Psoas muscle (tissue), 8 donors: ENCODE data around the gene C2CD2. TPM values are rescaled to one million over a fixed set of nuclear protein-coding genes. Genes with fewer than 3 reads are reported as not detected.
A peak's percentile ranks its signal among the peaks of the same experiment; 100 is the strongest.

Experiments
- ATAC-seq, 4 donors: fragments of 200-7000 bp; cut with Tn5 transposase; one replicate each; pipeline ENCODE4 v1.9.1; 2020; ENCODE audit warnings: moderate library complexity in 3 of 4, mild to moderate bottlenecking in 2 of 4
- DNase-seq, 2 donors: peaks; one replicate each; pipeline ENCODE4 v3.0.0-alpha.2; 2020
- H3K27ac ChIP-seq: fragments of 200-600 bp; one replicate; pipeline ENCODE4 v1.8.0; 2022
- H3K27me3 ChIP-seq, 3 donors: fragments of 200-600 bp in 1 of 3; one replicate each; pipeline versions ENCODE4 v1.6.1 to v1.8.0; 2013 to 2022; ENCODE audit warnings: low read length in 2 of 3, mild to moderate bottlenecking in 2 of 3, moderate library complexity in 1 of 3; ENCODE audit not compliant: insufficient read depth in 3 of 3
- H3K36me3 ChIP-seq, 2 donors: fragments of 200-600 bp in 1 of 2; one replicate each; pipeline versions ENCODE4 v1.6.1 to v1.8.0; 2013 to 2022; ENCODE audit warnings: low read depth in 1 of 2, mild to moderate bottlenecking in 1 of 2, moderate library complexity in 1 of 2; ENCODE audit not compliant: insufficient read depth in 1 of 2
- H3K4me1 ChIP-seq: fragments of 200-600 bp; one replicate; pipeline ENCODE4 v1.8.0; 2022
- H3K4me3 ChIP-seq: fragments of 200-600 bp; one replicate; pipeline ENCODE4 v1.8.0; 2022; ENCODE audit warnings: mild to moderate bottlenecking
- H3K9me3 ChIP-seq: fragments of 200-600 bp; one replicate; pipeline ENCODE4 v1.8.0; 2022
- WGBS, 3 donors: extraction: QIAGEN DNeasy Blood & Tissue Kit; methylation state at CpG; one replicate each; pipeline versions ENCODE4 v1.1.6 to v1.1.7; 2013; 5-methylcytosine and 5-hydroxymethylcytosine counted together
- intact Hi-C, 2 donors: fragments of 100-400 bp; cut with DNase I; formaldehyde crosslinking; loops; one replicate each; pipeline versions ENCODE4 v1.11.0 to v1.14.2; 2022
- polyA plus RNA-seq, 3 donors: library from polyadenylated mRNA; stranded (reverse); fragments of 200-250 nt; gene quantifications; one replicate each; pipeline ENCODE4 v1.2.3, GENCODE V29; 2013
- total RNA-seq, 4 donors: library from RNA; stranded (reverse); fragmentation: NEBNext Ultra II Directional in 2 of 4; extraction: Animal tissue kit (Norgen Biotek cat#: 25700) in 2 of 4; gene quantifications; one replicate each; pipeline versions ENCODE4 v1.2.1 to v1.2.4, GENCODE V29; 2021 to 2023
- TF ChIP-seq, protein P1 (sequence below): fragments of 200-600 bp; IDR thresholded peaks from one replicate; pipeline ENCODE4 v1.8.0; 2022; ENCODE audit warnings: antibody characterized with exemption
- donor health status: healthy with polysubstance abuse.
- donor health status: DM: no; HTN: no; CAD: no; lungs with moderate emphysema.
- donor health status: Bipolar disorder and iron deficiency.
- donor health status: healthy.
- donor health status: DM: yes; HTN: yes; CAD: no.
- donor health status: DM: no; HTN: no; CAD: no.
- donor health status: DM: no; HTN: no; CAD: no.
- donor health status: DM: yes; HTN: yes; CAD: no.

Gene C2CD2
- total and polyA plus RNA-seq, 7 donors = 1.6 to 6.6 (median 3.2) TPM

DNA sequence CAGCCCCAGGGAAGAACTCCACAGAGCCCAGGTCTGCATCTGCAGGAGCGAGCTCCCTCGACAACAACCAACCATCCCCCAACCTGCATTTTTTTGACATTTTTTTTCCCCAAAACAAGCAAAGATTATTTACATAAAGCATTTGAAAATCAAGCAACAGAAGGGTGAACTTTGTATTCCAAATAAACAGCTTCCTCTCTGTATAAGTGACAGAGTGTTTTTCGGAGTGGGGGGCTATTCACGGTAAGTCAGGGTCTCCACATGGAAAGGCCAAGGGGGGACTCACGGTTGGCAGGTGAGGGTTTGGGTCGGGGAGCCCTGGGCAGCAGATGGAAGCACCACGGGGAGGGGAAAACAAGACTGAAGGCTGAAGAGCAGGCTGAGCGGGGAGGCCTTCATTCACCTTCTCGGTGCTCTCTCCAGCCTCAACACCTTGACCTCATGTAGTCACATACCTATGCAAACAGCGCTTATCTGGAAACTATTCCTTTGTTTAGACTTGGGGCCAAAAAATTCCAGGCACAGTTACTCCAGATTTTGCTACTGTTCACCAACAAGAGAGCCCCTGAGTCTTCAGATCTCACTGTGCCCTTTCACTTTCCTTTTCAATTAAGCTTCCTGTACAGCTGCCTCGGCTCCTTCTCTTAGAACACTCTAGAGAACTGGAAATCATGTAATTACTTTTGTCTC, 27.6 kb downstream of the C2CD2 start:
- ATAC-seq (peak in 1 of 4 donors; percentile 68), DNase-seq (no peak)
- intact Hi-C loops = loop anchor here in 1 of 2 donors (5.0 kb wide), 1 partner anchor 191 kb away; no protein-coding TSS in a partner anchor
- H3K4me3 ChIP-seq = peak overlapping the region; percentile 55
- TF ChIP-seq, protein P1, sequence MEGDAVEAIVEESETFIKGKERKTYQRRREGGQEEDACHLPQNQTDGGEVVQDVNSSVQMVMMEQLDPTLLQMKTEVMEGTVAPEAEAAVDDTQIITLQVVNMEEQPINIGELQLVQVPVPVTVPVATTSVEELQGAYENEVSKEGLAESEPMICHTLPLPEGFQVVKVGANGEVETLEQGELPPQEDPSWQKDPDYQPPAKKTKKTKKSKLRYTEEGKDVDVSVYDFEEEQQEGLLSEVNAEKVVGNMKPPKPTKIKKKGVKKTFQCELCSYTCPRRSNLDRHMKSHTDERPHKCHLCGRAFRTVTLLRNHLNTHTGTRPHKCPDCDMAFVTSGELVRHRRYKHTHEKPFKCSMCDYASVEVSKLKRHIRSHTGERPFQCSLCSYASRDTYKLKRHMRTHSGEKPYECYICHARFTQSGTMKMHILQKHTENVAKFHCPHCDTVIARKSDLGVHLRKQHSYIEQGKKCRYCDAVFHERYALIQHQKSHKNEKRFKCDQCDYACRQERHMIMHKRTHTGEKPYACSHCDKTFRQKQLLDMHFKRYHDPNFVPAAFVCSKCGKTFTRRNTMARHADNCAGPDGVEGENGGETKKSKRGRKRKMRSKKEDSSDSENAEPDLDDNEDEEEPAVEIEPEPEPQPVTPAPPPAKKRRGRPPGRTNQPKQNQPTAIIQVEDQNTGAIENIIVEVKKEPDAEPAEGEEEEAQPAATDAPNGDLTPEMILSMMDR = no peak
- H3K4me1 ChIP-seq = peaks cover 5% of the 10 kb centered on the region
- H3K27ac ChIP-seq = peak overlapping the region; percentile 68
- WGBS, 3 donors = 29 to 42% (median 30%) methylated on average over 11 of the region's 11 CpGs
- no peaks in the 10 kb centered on the region for H3K9me3 ChIP-seq
- no peaks in the 10 kb centered on the region for H3K27me3 ChIP-seq
- H3K36me3 ChIP-seq = no peaks in the 10 kb centered on the region

GRCh38 chr21:41925767-41926116, 28.1 kb downstream of the C2CD2 start:
- 62 to 78% (median 63%) methylated on average over 4 of the region's 4 CpGs for WGBS, 3 donors
- intact Hi-C loops = loop anchor here in 1 of 2 donors (5.0 kb wide), 1 partner anchor 192 kb away; no protein-coding TSS in a partner anchor
- H3K4me3 ChIP-seq = peak overlapping the region; percentile 55

DNA sequence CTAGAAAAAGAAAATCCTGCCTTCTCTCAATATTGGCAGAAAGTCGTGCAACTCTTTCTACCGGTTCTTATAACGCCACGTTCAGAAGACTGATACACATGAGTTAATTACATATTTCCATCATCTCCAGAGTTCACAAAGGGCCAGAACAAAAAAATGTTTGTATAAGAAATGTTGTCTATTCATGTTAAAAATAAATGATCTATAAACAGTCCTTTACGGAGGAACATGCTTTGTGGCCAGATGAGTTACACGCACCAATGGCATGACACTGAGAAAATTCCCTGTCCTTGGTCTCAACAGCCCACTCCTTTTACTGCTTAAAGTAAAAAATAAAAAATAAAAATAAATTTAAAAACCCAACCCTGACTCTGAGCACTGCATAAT, 29.5 kb downstream of the C2CD2 start:
- Histone ChIP-seq H3K27ac (peak overlapping the region; percentile 68), H3K4me3 (no peak overlapping the region), H3K4me1 (peaks cover 2% of the 10 kb centered on the region), H3K27me3 (no peaks in the 10 kb centered on the region), H3K9me3 (no peaks in the 10 kb centered on the region), H3K36me3 (no peaks in the 10 kb centered on the region)
- TF ChIP-seq, protein P1 = no peak
- DNase-seq = no peak
- WGBS, 3 donors = 77 to 78% (median 77%) methylated on average over 6 of the region's 6 CpGs
- ATAC-seq = no peak
- intact Hi-C loops = no loop called here

More at GRCh38 chr21:41925767-41926116, 28.1 kb downstream of the C2CD2 start:
- ATAC-seq = no peak
- peak overlapping the region; percentile 68 for H3K27ac ChIP-seq
- no peaks in the 10 kb centered on the region for H3K27me3 ChIP-seq
- H3K4me1 ChIP-seq = peaks cover 5% of the 10 kb centered on the region
- no peak for DNase-seq
- H3K9me3 ChIP-seq = no peaks in the 10 kb centered on the region
- no peaks in the 10 kb centered on the region for H3K36me3 ChIP-seq
- TF ChIP-seq, protein P1 = no peak

DNA sequence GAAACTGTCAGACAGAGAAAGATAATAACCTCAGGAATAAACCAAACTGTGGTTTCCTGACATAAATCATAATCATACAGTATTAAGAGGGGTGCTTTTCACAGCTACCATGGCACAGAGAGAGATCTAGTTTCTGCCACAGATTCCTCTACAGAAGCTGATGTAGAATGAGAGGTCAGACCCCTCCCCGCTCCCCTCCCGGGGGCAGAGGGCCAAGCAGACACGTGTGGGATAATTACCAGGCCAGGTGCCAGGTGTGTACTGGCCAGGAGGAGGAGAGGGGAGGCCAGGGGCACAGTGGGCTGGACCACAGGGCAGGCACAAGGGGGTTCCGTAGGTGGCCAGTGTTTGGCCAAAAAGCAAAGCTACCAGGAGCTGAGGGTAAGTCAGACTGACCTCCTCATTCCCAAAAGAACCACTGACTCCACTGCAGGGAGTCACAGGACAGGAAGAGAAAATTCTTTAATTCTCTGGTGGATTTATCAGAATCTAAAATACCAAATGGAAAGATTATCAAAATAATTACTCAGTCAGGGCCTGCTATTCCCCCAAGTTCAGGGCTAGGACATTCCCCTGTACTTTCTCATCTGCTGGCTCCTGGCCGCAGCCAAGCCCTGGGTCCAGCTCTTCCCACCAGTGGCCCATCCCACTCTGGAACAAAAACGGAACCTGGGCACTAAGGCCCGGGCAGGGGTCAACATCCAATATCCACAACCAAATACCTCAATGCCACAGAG, 30.0 kb downstream of the C2CD2 start:
- peak in 1 of 2 donors; percentile 67 for DNase-seq
- TF ChIP-seq, protein P1 = no peak
- H3K4me1 ChIP-seq = no peaks in the 10 kb centered on the region
- intact Hi-C loops = no loop called here
- H3K36me3 ChIP-seq = no peaks in the 10 kb centered on the region
- H3K27ac ChIP-seq = peak overlapping the region; percentile 68
- H3K4me3 ChIP-seq = peak overlapping the region; percentile 24
- peak in 3 of 4 donors; percentile 48 to 70 (median 66) for ATAC-seq
- no peaks in the 10 kb centered on the region for H3K27me3 ChIP-seq
- H3K9me3 ChIP-seq = no peaks in the 10 kb centered on the region
- WGBS, 3 donors = 45 to 61% (median 45%) methylated on average over 7 of the region's 7 CpGs
